BLaER1 treated with 17β-estradiol and CSF1 and Interleukin-3, amounts not matched to agents 10 nM and 100 nM (cell line): ENCODE measurements around the gene SRPRA.

Experiments
- H3K27ac ChIP-seq, 11 experiments: shearing (Covaris generic); formaldehyde crosslinking; 2 replicates each; pipeline ENCODE4 v1.8.1; 2022
- H3K27me3 ChIP-seq, 11 experiments: shearing (Covaris generic); formaldehyde crosslinking; 2 replicates each; pipeline ENCODE4 v1.8.1; 2022
- H3K36me3 ChIP-seq, 11 experiments: shearing (Covaris generic); formaldehyde crosslinking; 2 replicates each; pipeline ENCODE4 v1.8.1; 2022
- H3K4me1 ChIP-seq, 10 experiments: shearing (Covaris generic); formaldehyde crosslinking; 2 replicates each; pipeline ENCODE4 v1.8.1; 2022
- H3K4me2 ChIP-seq, 11 experiments: shearing (Covaris generic); formaldehyde crosslinking; 2 replicates each; pipeline ENCODE4 v1.8.1; 2022
- H3K4me3 ChIP-seq, 10 experiments: shearing (Covaris generic); formaldehyde crosslinking; 2 replicates each; pipeline ENCODE4 v1.8.1; 2022
- H3K9ac ChIP-seq, 11 experiments: shearing (Covaris generic); formaldehyde crosslinking; 2 replicates each; pipeline ENCODE4 v1.8.1; 2022
- H3K9me3 ChIP-seq, 11 experiments: shearing (Covaris generic); formaldehyde crosslinking; replicated peaks in 1 of 11; 2 replicates each; pipeline ENCODE4 v1.8.1; 2022
- H4K20me1 ChIP-seq, 11 experiments: shearing (Covaris generic); formaldehyde crosslinking; 2 replicates each; pipeline ENCODE4 v1.8.1; 2022
- Cebpa-rat ChIP-seq, 11 experiments: shearing (Covaris generic); IDR thresholded peaks; 2 replicates each; pipeline ENCODE4 v1.8.1; 2022

Gene SRPRA

GRCh38 chr11:126268708-126269579 is at the start of gene SRPRA, which contains the start of gene FOXRED1:
Gene SRPRA (minus strand): TSS chr11:126268895. CDS start chr11:126268804, 91 bp downstream.
Gene FOXRED1 (plus strand): TSS chr11:126269154. CDS start chr11:126269207, 53 bp downstream.
- Histone ChIP-seq H3K4me2 (peak within 1 kb of the TSS; percentile 89 to 99 (median 97)), H3K4me1 (peaks cover 23 to 35% (median 27%) of the 10 kb centered on the region in 10 experiments), H3K9ac (peak within 1 kb of the TSS; percentile 83 to 95 (median 91)), H3K27me3 (no peaks in the 10 kb centered on the region), H3K9me3 (no peaks in the 10 kb centered on the region), H3K4me3 (peak within 1 kb of the TSS; percentile 72 to 96 (median 87)), H4K20me1 (peaks cover 0 to 40% (median 13%) of the 10 kb centered on the region in 11 experiments; a peak in 14 of 22 replicates), H3K27ac (peak within 1 kb of the TSS; percentile 79 to 94 (median 91)), H3K36me3 (peaks cover 55 to 71% (median 64%) of the 10 kb centered on the region in 11 experiments)
- no peak for TF ChIP-seq Cebpa-rat (IDR thresholded peaks at IDR 0.05)

GRCh38 chr11:126317756-126318573 is 49.3 kb upstream of the SRPRA start:
- no peaks in the 10 kb centered on the region for H3K27me3 ChIP-seq
- peaks cover 8 to 28% (median 15%) of the 10 kb centered on the region in 11 experiments; a peak in 19 of 22 replicates for H4K20me1 ChIP-seq
- peak overlapping the region in 3 of 10 experiments; percentile 6 to 30 (median 11); a peak in 5 of 20 replicates for H3K4me3 ChIP-seq
- H3K4me2 ChIP-seq, result peak overlapping the region; percentile 79 to 97 (median 86)
- peaks cover 0 to 9% (median 0%) of the 10 kb centered on the region in 11 experiments; a peak in 2 of 22 replicates for H3K9me3 ChIP-seq
- peaks cover 32 to 50% (median 42%) of the 10 kb centered on the region in 10 experiments for H3K4me1 ChIP-seq
- peak overlapping the region in 10 of 11 experiments; percentile 4 to 78 (median 68); a peak in 18 of 22 replicates for H3K27ac ChIP-seq
- peaks cover 12 to 36% (median 27%) of the 10 kb centered on the region in 11 experiments; a peak in 19 of 22 replicates for H3K36me3 ChIP-seq
- no peak for TF ChIP-seq Cebpa-rat (IDR thresholded peaks at IDR 0.05)
- H3K9ac ChIP-seq, result peak overlapping the region in 10 of 11 experiments; percentile 25 to 73 (median 61); a peak in 18 of 22 replicates

GRCh38 chr11:126317432-126317755 is 48.7 kb upstream of the SRPRA start:
- peak overlapping the region in 8 of 11 experiments; percentile 52 to 73 (median 64); a peak in 13 of 22 replicates for H3K9ac ChIP-seq
- peak overlapping the region; percentile 79 to 97 (median 86) for H3K4me2 ChIP-seq
- peaks cover 0 to 9% (median 0%) of the 10 kb centered on the region in 11 experiments; a peak in 2 of 22 replicates for H3K9me3 ChIP-seq
- H3K36me3 ChIP-seq, result peaks cover 12 to 41% (median 32%) of the 10 kb centered on the region in 11 experiments; a peak in 20 of 22 replicates
- H3K4me3 ChIP-seq, result no peak overlapping the region
- H3K27ac ChIP-seq, result peak overlapping the region in 7 of 11 experiments; percentile 59 to 78 (median 70); a peak in 11 of 22 replicates
- TF ChIP-seq Cebpa-rat (IDR thresholded peaks at IDR 0.05), result no peak
- no peaks in the 10 kb centered on the region for H3K27me3 ChIP-seq
- H4K20me1 ChIP-seq, result peaks cover 8 to 28% (median 15%) of the 10 kb centered on the region in 11 experiments; a peak in 19 of 22 replicates
- H3K4me1 ChIP-seq, result peaks cover 32 to 50% (median 43%) of the 10 kb centered on the region in 10 experiments

- peaks cover 27 to 42% (median 39%) of the 10 kb centered on the region in 10 experiments for H3K4me1 ChIP-seq
- H3K27me3 ChIP-seq, result no peaks in the 10 kb centered on the region
- no peak overlapping the region for H3K4me2 ChIP-seq
- peaks cover 0 to 9% (median 0%) of the 10 kb centered on the region in 11 experiments; a peak in 2 of 22 replicates for H3K9me3 ChIP-seq
- no peak overlapping the region for H3K27ac ChIP-seq
- H3K36me3 ChIP-seq, result peaks cover 12 to 70% (median 52%) of the 10 kb centered on the region in 11 experiments; a peak in 20 of 22 replicates
- no peak for TF ChIP-seq Cebpa-rat (IDR thresholded peaks at IDR 0.05)
- no peak overlapping the region for H3K9ac ChIP-seq
- H4K20me1 ChIP-seq, result peaks cover 1 to 22% (median 9%) of the 10 kb centered on the region in 11 experiments; a peak in 17 of 22 replicates
- H3K4me3 ChIP-seq, result no peak overlapping the region
Observed at GRCh38 chr11:126313826-126314225, 45.1 kb upstream of the SRPRA start.

- H4K20me1 ChIP-seq, result peaks cover 0 to 16% (median 8%) of the 10 kb centered on the region in 11 experiments; a peak in 12 of 22 replicates
- no peak overlapping the region for H3K4me2 ChIP-seq
- H3K36me3 ChIP-seq, result peaks cover 17 to 79% (median 56%) of the 10 kb centered on the region in 11 experiments; a peak in 20 of 22 replicates
- peaks cover 0 to 9% (median 0%) of the 10 kb centered on the region in 11 experiments; a peak in 2 of 22 replicates for H3K9me3 ChIP-seq
- H3K27ac ChIP-seq, result no peak overlapping the region
- H3K27me3 ChIP-seq, result no peaks in the 10 kb centered on the region
- H3K4me1 ChIP-seq, result peaks cover 19 to 33% (median 31%) of the 10 kb centered on the region in 10 experiments
- H3K9ac ChIP-seq, result no peak overlapping the region
- TF ChIP-seq Cebpa-rat (IDR thresholded peaks at IDR 0.05), result no peak
- H3K4me3 ChIP-seq, result no peak overlapping the region
Observed at GRCh38 chr11:126312961-126313360, 44.3 kb upstream of the SRPRA start.

GRCh38 chr11:126311401-126312291 is 43.0 kb upstream of the SRPRA start:
- H3K4me3 ChIP-seq, result no peak overlapping the region
- no peak for TF ChIP-seq Cebpa-rat (IDR thresholded peaks at IDR 0.05)
- peaks cover 12 to 27% (median 22%) of the 10 kb centered on the region in 10 experiments; a peak in 18 of 20 replicates for H3K4me1 ChIP-seq
- peaks cover 0 to 14% (median 8%) of the 10 kb centered on the region in 11 experiments; a peak in 10 of 22 replicates for H4K20me1 ChIP-seq
- H3K27ac ChIP-seq, result peak overlapping the region in 2 of 11 experiments; percentile 13 to 37; a peak in 1 of 22 replicates
- H3K36me3 ChIP-seq, result peaks cover 17 to 83% (median 61%) of the 10 kb centered on the region in 11 experiments; a peak in 20 of 22 replicates
- H3K4me2 ChIP-seq, result peak overlapping the region in 6 of 11 experiments; percentile 1 to 56 (median 29); a peak in 6 of 22 replicates
- H3K9me3 ChIP-seq, result peaks cover 0 to 9% (median 0%) of the 10 kb centered on the region in 11 experiments; a peak in 2 of 22 replicates
- peak overlapping the region in 3 of 11 experiments; percentile 19 to 38 (median 28); a peak in 1 of 22 replicates for H3K9ac ChIP-seq
- H3K27me3 ChIP-seq, result no peaks in the 10 kb centered on the region

- H4K20me1 ChIP-seq, result peaks cover 0 to 14% (median 8%) of the 10 kb centered on the region in 11 experiments; a peak in 10 of 22 replicates
- H3K4me1 ChIP-seq, result peaks cover 15 to 30% (median 24%) of the 10 kb centered on the region in 10 experiments; a peak in 18 of 20 replicates
- no peak overlapping the region for H3K9ac ChIP-seq
- no peak for TF ChIP-seq Cebpa-rat (IDR thresholded peaks at IDR 0.05)
- no peak overlapping the region for H3K4me3 ChIP-seq
- H3K36me3 ChIP-seq, result peaks cover 17 to 81% (median 59%) of the 10 kb centered on the region in 11 experiments; a peak in 20 of 22 replicates
- H3K9me3 ChIP-seq, result peaks cover 0 to 8% (median 0%) of the 10 kb centered on the region in 11 experiments; a peak in 2 of 22 replicates
- no peaks in the 10 kb centered on the region for H3K27me3 ChIP-seq
- H3K27ac ChIP-seq, result no peak overlapping the region
- H3K4me2 ChIP-seq, result peak overlapping the region in 3 of 11 experiments; percentile 1 to 18 (median 12); a peak in 5 of 22 replicates
Observed at GRCh38 chr11:126310992-126311310, 42.3 kb upstream of the SRPRA start.
